Activated CD8-positive, alpha-beta T cell treated with anti-CD3 and anti-CD28 coated beads, Interleukin-2, amount 10 ng/mL, durations not matched to agents 7 days and 5 days (primary cell): ENCODE data around the gene VOPP1. TPM values are rescaled to one million over a fixed set of nuclear protein-coding genes. Genes with fewer than 3 reads are reported as not detected.
"Not testable (repeated sequence)": the region's sequence is repeated elsewhere in the genome, so short reads cannot be mapped to it uniquely, and the experiment has no call there.

ENCODE experiments used
- ATAC-seq: fragments of 150-1000 bp; cut with Tn5 transposase; one replicate; pipeline ENCODE4 v1.10.0; 2021; ENCODE audit warnings: moderate library complexity
- CTCF ChIA-PET: fragments of 350-600 bp; sonication (Branson Sonifier 250); formaldehyde crosslinking; loops from one replicate; lab custom pipeline; 2021; ENCODE audit warnings: antibody characterized with exemption; lab: Charles Lee
- POLR2A ChIA-PET: fragments of 350-600 bp; sonication (Branson Sonifier 250); formaldehyde crosslinking; loops from one replicate; lab custom pipeline; 2021; ENCODE audit warnings: antibody characterized with exemption; lab: Charles Lee
- DNase-seq: peaks from one replicate; pipeline ENCODE4 v3.0.0-alpha.2; 2020
- H3K27ac Mint-ChIP-seq: one replicate; pipeline ENCODE4 v1.8.0; 2021; ENCODE audit warnings: mild to moderate bottlenecking, mixed read lengths
- H3K27me3 Mint-ChIP-seq: one replicate; pipeline ENCODE4 v1.8.0; 2021; ENCODE audit warnings: low read depth, mixed read lengths
- H3K36me3 Mint-ChIP-seq: one replicate; pipeline ENCODE4 v1.8.0; 2021; ENCODE audit warnings: low read depth, mixed read lengths
- H3K4me1 Mint-ChIP-seq: one replicate; pipeline ENCODE4 v1.8.0; 2021; ENCODE audit warnings: low read depth, mixed read lengths
- H3K4me3 Mint-ChIP-seq: one replicate; pipeline ENCODE4 v1.8.0; 2021; ENCODE audit warnings: mild to moderate bottlenecking, mixed read lengths
- H3K9me3 Mint-ChIP-seq: one replicate; pipeline ENCODE4 v1.8.0; 2022; ENCODE audit warnings: mixed read lengths; ENCODE audit not compliant: insufficient read depth
- total RNA-seq, 2 experiments: library from RNA; stranded (reverse); gene quantifications; one replicate each; pipeline ENCODE4 v1.2.3, GENCODE V29; 2021

VOPP1 gene
- total RNA-seq: 10 to 100 TPM; 44.5 to 45.3 TPM

DNA sequence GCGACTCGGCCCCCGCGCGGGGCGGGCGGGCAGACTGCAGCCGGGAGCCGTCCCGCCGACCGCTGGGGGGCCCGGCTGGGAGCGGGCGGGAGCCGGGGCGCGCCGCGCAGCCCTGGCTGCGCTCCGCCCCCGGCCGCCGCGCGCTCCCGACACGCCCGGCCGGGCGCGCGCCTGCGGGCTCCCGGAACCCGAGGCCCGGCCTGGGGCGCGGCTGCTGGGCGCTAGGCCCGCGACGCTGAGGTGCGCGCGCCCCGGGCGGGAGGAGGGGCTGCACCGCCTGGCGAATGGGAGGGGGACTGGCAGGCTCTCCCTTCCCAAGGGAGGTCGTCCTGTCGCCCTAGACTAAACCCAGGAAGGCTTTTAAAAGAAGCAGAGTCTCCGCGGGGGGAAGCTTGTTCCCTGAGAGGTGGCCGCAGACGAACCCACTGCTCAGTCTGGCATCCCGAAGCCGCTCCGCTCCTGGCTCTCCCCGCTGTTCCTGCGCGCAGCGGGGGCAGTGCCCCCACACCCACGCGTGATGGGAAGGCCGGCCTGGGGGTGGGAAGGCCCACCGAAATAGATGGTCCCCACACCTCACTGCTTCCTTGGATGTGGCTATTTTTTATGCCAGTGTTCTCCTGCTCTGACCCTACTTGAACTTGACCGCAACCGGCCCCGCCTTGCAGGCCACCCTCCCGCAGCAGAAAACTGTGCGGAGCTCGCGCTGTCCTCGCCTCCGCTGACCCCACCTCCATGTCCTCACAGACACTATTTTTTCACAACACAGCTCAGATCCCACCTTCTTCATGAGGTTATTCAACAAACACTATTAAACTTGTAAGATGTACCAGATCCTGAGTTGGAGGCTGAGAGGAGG is at the start of gene VOPP1:
Gene VOPP1 (minus strand): TSS at position 125 of the 856 bp plus-strand sequence. CDS start 178 bp downstream, outside the sequence.
- no peaks in the 10 kb centered on the region for H3K9me3 Mint-ChIP-seq
- peak within 1 kb of the TSS; percentile 89 for H3K27ac Mint-ChIP-seq
- peak within 1 kb of the TSS; percentile 91 for H3K4me3 Mint-ChIP-seq
- peak; percentile 71 for ATAC-seq
- H3K27me3 Mint-ChIP-seq: peaks cover 2% of the 10 kb centered on the region
- H3K36me3 Mint-ChIP-seq: peaks cover 6% of the 10 kb centered on the region
- peaks cover 66% of the 10 kb centered on the region for H3K4me1 Mint-ChIP-seq
- peak; percentile 56 for DNase-seq
- ChIA-PET CTCF (interaction anchor here (0.7 to 4.0 kb wide), 6 partner anchors 20 to 293 kb away, joined by 3 to 29 read pairs (median 4); no protein-coding TSS in a partner anchor), POLR2A (interaction anchor here (0.9 to 8.5 kb wide), 7 partner anchors 21 to 206 kb away, joined by 3 to 83 read pairs (median 3); no protein-coding TSS in a partner anchor)

- peaks cover 2% of the 10 kb centered on the region for H3K36me3 Mint-ChIP-seq
- peaks cover 3% of the 10 kb centered on the region for H3K27me3 Mint-ChIP-seq
- H3K9me3 Mint-ChIP-seq: peaks cover 8% of the 10 kb centered on the region
- CTCF ChIA-PET: no interaction called here
- DNase-seq (no peak), ATAC-seq (no peak)
- H3K27ac Mint-ChIP-seq: no peak overlapping the region
- no peak overlapping the region for H3K4me3 Mint-ChIP-seq
- POLR2A ChIA-PET: no interaction called here
- no peaks in the 10 kb centered on the region for H3K4me1 Mint-ChIP-seq
Observed at GRCh38 chr7:55618913-55619312, 46.6 kb upstream of the VOPP1 start.

DNA sequence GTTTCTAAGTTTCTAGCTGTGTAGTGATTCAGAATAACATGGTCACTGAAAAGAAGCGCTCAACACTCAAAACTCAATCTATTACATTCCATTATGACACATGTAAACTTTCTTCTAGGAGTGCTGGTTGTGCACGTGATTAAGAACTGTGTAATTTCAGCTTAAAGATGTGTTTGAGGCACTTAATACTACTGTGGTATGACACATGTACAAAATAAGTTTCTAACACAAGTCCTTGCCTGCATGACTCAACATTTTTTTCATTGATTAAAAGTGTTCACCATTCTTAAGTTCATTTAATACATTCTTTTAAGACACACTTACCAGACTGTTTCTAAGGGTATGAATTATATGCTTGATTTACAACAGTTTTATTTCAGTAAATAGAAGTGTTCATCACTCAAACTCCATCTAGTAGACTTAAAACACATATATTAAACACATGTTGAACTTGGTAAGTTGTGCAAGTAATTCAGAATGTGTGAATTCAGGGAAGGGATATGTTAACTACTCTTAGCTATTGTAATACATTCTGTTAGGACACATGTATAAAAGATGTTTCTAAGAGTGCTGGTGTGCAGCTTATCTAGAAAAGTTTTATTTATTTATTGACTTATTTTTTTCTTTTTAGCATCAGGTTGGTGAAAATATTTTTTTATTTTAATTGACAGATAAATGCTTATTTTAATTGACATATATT is 42.2 kb upstream of the VOPP1 start:
- H3K36me3 Mint-ChIP-seq, DNase-seq, POLR2A ChIA-PET, H3K4me1 Mint-ChIP-seq, H3K4me3 Mint-ChIP-seq, H3K27me3 Mint-ChIP-seq, ATAC-seq, H3K27ac Mint-ChIP-seq, H3K9me3 Mint-ChIP-seq, CTCF ChIA-PET: not testable (repeated sequence)

DNA sequence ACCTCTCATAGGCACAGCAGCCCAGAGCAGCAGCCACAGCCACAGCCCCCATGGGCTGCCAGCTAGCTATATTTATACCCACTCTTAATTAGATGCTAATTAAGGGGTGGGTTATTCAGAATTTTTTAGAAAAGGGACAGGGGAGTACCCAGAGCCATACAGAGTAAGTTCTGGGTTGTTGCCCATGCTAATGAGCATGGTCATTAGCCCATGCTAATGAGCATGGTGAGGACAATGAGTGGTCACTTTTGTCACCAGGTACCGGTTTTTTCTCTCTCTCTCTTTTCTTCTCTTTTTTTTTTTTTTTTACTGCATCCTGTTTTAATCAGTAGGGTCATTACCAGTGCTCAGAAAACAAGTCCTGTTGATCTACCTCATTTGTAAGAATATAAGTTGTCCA is 37.4 kb upstream of the VOPP1 start:
- H3K27me3 Mint-ChIP-seq, CTCF ChIA-PET, POLR2A ChIA-PET, H3K27ac Mint-ChIP-seq, ATAC-seq, H3K4me3 Mint-ChIP-seq, H3K36me3 Mint-ChIP-seq, H3K9me3 Mint-ChIP-seq, DNase-seq, H3K4me1 Mint-ChIP-seq: not testable (repeated sequence)

- H3K27ac Mint-ChIP-seq, ATAC-seq, DNase-seq, H3K4me1 Mint-ChIP-seq, H3K36me3 Mint-ChIP-seq, POLR2A ChIA-PET, H3K9me3 Mint-ChIP-seq, H3K4me3 Mint-ChIP-seq, CTCF ChIA-PET: not testable (repeated sequence)
- peaks cover 13% of the 10 kb centered on the region for H3K27me3 Mint-ChIP-seq
Observed at GRCh38 chr7:55605661-55606060, 33.4 kb upstream of the VOPP1 start.

- CTCF ChIA-PET: interaction anchor here (0.7 to 4.2 kb wide), 9 partner anchors 9 to 318 kb away, joined by 3 to 26 read pairs (median 3); no protein-coding TSS in a partner anchor
- DNase-seq, H3K36me3 Mint-ChIP-seq, H3K4me3 Mint-ChIP-seq, H3K4me1 Mint-ChIP-seq, H3K9me3 Mint-ChIP-seq, H3K27ac Mint-ChIP-seq, ATAC-seq, POLR2A ChIA-PET: not testable (repeated sequence)
- peaks cover 16% of the 10 kb centered on the region for H3K27me3 Mint-ChIP-seq
Observed at GRCh38 chr7:55597944-55598499, 25.7 kb upstream of the VOPP1 start.

GRCh38 chr7:55597214-55597739 is 25.0 kb upstream of the VOPP1 start:
- POLR2A ChIA-PET, H3K4me1 Mint-ChIP-seq: not testable (repeated sequence)
- CTCF ChIA-PET: interaction anchor here (0.7 to 4.2 kb wide), 7 partner anchors 9 to 317 kb away, joined by 3 to 26 read pairs (median 3); no protein-coding TSS in a partner anchor

DNA sequence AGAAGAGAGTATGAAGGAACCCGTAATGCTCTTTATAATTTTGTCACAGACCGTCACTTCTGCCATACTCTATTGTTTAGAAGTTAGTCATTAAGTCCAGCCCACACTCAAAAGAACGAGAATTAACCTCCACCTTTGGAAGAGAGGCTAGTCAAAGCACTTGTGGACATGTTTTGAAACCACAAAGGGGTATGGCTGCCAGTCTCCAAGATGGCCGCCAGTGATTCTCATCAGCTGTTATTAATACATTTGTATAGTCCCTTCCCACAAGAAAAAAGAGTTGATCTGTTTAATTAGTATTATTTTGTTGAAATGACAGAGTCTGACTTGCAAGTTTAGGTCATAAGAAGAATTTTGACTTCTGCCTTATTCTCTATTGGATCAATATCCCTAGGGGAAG is 23.2 kb upstream of the VOPP1 start:
- DNase-seq: no peak
- Mint-ChIP-seq H3K27ac (no peak overlapping the region), H3K27me3 (peaks cover 6% of the 10 kb centered on the region), H3K36me3 (no peaks in the 10 kb centered on the region), H3K9me3 (no peaks in the 10 kb centered on the region), H3K4me1 (no peaks in the 10 kb centered on the region), H3K4me3 (no peak overlapping the region)
- ChIA-PET POLR2A (no interaction called here), CTCF (interaction anchor here (0.9 to 4.2 kb wide), 4 partner anchors 62 to 180 kb away, joined by 4 to 26 read pairs (median 6); no protein-coding TSS in a partner anchor)
- no peak for ATAC-seq

More at GRCh38 chr7:55597214-55597739, 25.0 kb upstream of the VOPP1 start:
- not testable (repeated sequence) for H3K4me3 Mint-ChIP-seq, H3K36me3 Mint-ChIP-seq, H3K9me3 Mint-ChIP-seq, ATAC-seq, DNase-seq, H3K27ac Mint-ChIP-seq
- peaks cover 13% of the 10 kb centered on the region for H3K27me3 Mint-ChIP-seq

DNA sequence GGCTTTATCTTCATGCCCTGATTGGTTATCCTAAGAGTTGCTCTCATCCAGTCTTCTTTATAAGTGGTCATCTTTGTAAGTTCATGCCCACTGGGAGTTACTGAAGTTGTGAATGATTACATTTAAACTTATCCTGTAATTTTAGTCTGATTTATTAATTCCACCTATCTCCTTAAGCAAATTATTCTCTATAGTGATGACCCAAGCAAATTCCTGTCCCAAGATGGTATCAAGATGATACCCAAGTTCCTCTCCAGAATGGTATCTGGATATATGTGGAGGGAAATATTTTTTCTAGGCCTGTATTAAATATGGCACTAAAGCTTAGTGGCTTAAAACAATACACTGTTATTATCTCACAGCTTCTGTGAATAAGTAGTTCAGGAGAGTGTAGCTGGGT is 22.6 kb upstream of the VOPP1 start:
- Mint-ChIP-seq H3K27me3 (peaks cover 5% of the 10 kb centered on the region), H3K9me3 (no peaks in the 10 kb centered on the region), H3K36me3 (no peaks in the 10 kb centered on the region), H3K4me3 (no peak overlapping the region), H3K4me1 (no peaks in the 10 kb centered on the region), H3K27ac (no peak overlapping the region)
- ChIA-PET CTCF (interaction anchor here (0.5 to 4.2 kb wide), 5 partner anchors 61 to 417 kb away, joined by 3 to 26 read pairs (median 7); no protein-coding TSS in a partner anchor), POLR2A (no interaction called here)
- no peak for ATAC-seq
- no peak for DNase-seq

DNA sequence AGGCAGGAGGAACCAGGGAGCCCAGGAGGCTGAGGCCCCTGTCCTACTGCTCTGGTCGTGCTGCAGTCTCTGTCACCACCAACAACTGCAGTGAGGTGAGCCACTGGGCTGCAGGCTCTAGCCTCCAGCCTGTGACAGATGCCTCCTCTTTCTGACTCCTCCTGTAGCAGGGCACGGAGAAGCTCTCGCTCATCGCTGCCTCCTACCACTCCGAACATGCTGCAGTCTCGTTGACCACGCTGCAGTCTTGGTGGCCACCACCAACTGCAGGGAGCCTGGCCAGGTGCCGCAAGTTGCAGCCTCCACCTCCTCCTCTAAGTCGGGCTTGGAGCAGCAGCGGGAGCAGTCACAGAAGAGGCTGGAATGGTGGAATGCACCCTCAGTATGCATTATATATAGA is 22.1 kb upstream of the VOPP1 start:
- H3K27ac Mint-ChIP-seq: no peak overlapping the region
- ATAC-seq (no peak), DNase-seq (no peak)
- peaks cover under 1% of the 10 kb centered on the region for H3K27me3 Mint-ChIP-seq
- ChIA-PET CTCF (interaction anchor here (0.5 to 4.2 kb wide), 4 partner anchors 61 to 417 kb away, joined by 3 to 26 read pairs (median 10); no protein-coding TSS in a partner anchor), POLR2A (no interaction called here)
- no peak overlapping the region for H3K4me3 Mint-ChIP-seq
- H3K9me3 Mint-ChIP-seq: no peaks in the 10 kb centered on the region
- no peaks in the 10 kb centered on the region for H3K4me1 Mint-ChIP-seq
- no peaks in the 10 kb centered on the region for H3K36me3 Mint-ChIP-seq
